Measurements from ENCODE around the gene PRKCH. TPM values are rescaled to one million over a fixed set of nuclear protein-coding genes. Genes with fewer than 3 reads are reported as not detected.

Gene PRKCH
- total RNA-seq, 6 experiments from 2014 or later, result 5.0 to 12.1 (median 8.8) TPM

- intact Hi-C loops (cut with DNase I), result no loop called here
- DNase-seq (no peak), ATAC-seq (no peak)
- Histone ChIP-seq H3K9me3 (no peaks in the 10 kb centered on the region), H3K36me3 (no peaks in the 10 kb centered on the region), H3K4me1 (no peaks in the 10 kb centered on the region), H3K27ac (peak overlapping the region in 1 of 3 donors; percentile 50), H3K4me3 (no peak overlapping the region), H3K27me3 (no peaks in the 10 kb centered on the region)
- TF ChIP-seq CTCF (IDR thresholded peaks at IDR 0.05) (no peak), POLR2A (IDR thresholded peaks at IDR 0.05) (no peak)
- WGBS (ENCODE audit: insufficient coverage, low coverage, low lambda C conversion rate, missing lambda C conversion rate), result 52% methylated on average over 2 of the region's 2 CpGs
Measured at GRCh38 chr14:61345151-61345482, 23.7 kb downstream of the PRKCH start.

- no peaks in the 10 kb centered on the region for H3K4me1 ChIP-seq
Measured at GRCh38 chr14:61346221-61346620, 24.8 kb downstream of the PRKCH start.

GRCh38 chr14:61346793-61347192 is 25.4 kb downstream of the PRKCH start:
- no peaks in the 10 kb centered on the region for H3K27me3 ChIP-seq
- H3K4me3 ChIP-seq, result no peak overlapping the region
- ATAC-seq (no peak), DNase-seq (no peak)
- TF ChIP-seq CTCF (IDR thresholded peaks at IDR 0.05) (no peak), POLR2A (IDR thresholded peaks at IDR 0.05) (no peak)
- 44% methylated on average over 4 of the region's 4 CpGs for WGBS (ENCODE audit: insufficient coverage, low coverage, low lambda C conversion rate, missing lambda C conversion rate)
- H3K9me3 ChIP-seq, result no peaks in the 10 kb centered on the region
- intact Hi-C loops (cut with DNase I), result no loop called here
- no peaks in the 10 kb centered on the region for H3K36me3 ChIP-seq
- no peak overlapping the region for H3K27ac ChIP-seq
- H3K4me1 ChIP-seq, result no peaks in the 10 kb centered on the region

More at GRCh38 chr14:61346221-61346620, 24.8 kb downstream of the PRKCH start:
- DNase-seq (no peak), ATAC-seq (no peak)
- no peaks in the 10 kb centered on the region for H3K9me3 ChIP-seq
- 50% methylated on average over 2 of the region's 2 CpGs for WGBS (ENCODE audit: insufficient coverage, low coverage, low lambda C conversion rate, missing lambda C conversion rate)
- TF ChIP-seq CTCF (IDR thresholded peaks at IDR 0.05) (no peak), POLR2A (IDR thresholded peaks at IDR 0.05) (no peak)
- intact Hi-C loops (cut with DNase I), result no loop called here
- no peak overlapping the region for H3K4me3 ChIP-seq
- H3K36me3 ChIP-seq, result no peaks in the 10 kb centered on the region
- no peaks in the 10 kb centered on the region for H3K27me3 ChIP-seq
- H3K27ac ChIP-seq, result no peak overlapping the region

- DNase-seq, result no peak
- Histone ChIP-seq H3K4me1 (no peaks in the 10 kb centered on the region), H3K4me3 (no peak overlapping the region), H3K27ac (no peak overlapping the region), H3K27me3 (no peaks in the 10 kb centered on the region), H3K9me3 (no peaks in the 10 kb centered on the region), H3K36me3 (no peaks in the 10 kb centered on the region)
- TF ChIP-seq CTCF (IDR thresholded peaks at IDR 0.05), result no peak
- no peak for TF ChIP-seq POLR2A (IDR thresholded peaks at IDR 0.05)
- intact Hi-C loops (cut with DNase I), result no loop called here
- peak in 3 of 4 donors; percentile 33 to 42 (median 39) for ATAC-seq
- WGBS (ENCODE audit: insufficient coverage, low coverage, low lambda C conversion rate, missing lambda C conversion rate), result 37% methylated on average over 6 of the region's 8 CpGs
Measured at GRCh38 chr14:61347826-61348443, 26.6 kb downstream of the PRKCH start.
